GM12878 (cell line): Measurements from ENCODE around the gene COL4A1. TPM values are rescaled to one million over a fixed set of nuclear protein-coding genes. Genes with fewer than 3 reads are reported as not detected.

Experiments
- ATAC-seq: fragments of 200-7000 bp; cut with Tn5 transposase; 3 replicates; pipeline ENCODE4 v1.9.1; 2020; ENCODE audit warnings: mild to moderate bottlenecking, moderate library complexity
- BruUV-seq: library from RNA; stranded (reverse); fragments of 400-500 nt; replicated peaks from 2 replicates; lab custom pipeline; 2021; lab: Mats Ljungman, UMichigan
- CTCF ChIA-PET: fragments of 300-600 bp; sonication (Branson Sonifier 250); formaldehyde crosslinking; extraction: SDS; loops from one replicate; lab custom pipeline; 2021; ENCODE audit warnings: inconsistent platforms; lab: Yijun Ruan, JAX
- POLR2A ChIA-PET: fragments of 350-600 bp; formaldehyde crosslinking; extraction: SDS; loops from one replicate; lab custom pipeline; 2021; ENCODE audit warnings: inconsistent platforms; lab: Charles Lee
- RAD21 ChIA-PET: fragments of 300-600 bp; sonication (Branson Sonifier 250); formaldehyde crosslinking; loops from one replicate; lab custom pipeline; 2023; ENCODE audit warnings: antibody characterized with exemption; ENCODE audit not compliant: unreplicated experiment; lab: Charles Lee
- SMC1A ChIA-PET: fragments of 300-600 bp; sonication (Branson Sonifier 250); formaldehyde crosslinking; loops from one replicate; lab custom pipeline; 2023; ENCODE audit not compliant: unreplicated experiment, uncharacterized antibody; lab: Charles Lee
- DNase-seq: peaks from one replicate; pipeline ENCODE4 v3.0.0-alpha.2; 2011; ENCODE audit warnings: low read depth, low spot score
- FAIRE-seq: peaks from 3 replicates; lab custom pipeline; 2011; peaks lifted over from hg19 to GRCh38; lab: Jason Lieb, UNC
- H2AFZ ChIP-seq: 2 replicates; pipeline ENCODE4 v1.6.0; 2011; ENCODE audit warnings: low read depth, low read length, control low read depth; ENCODE audit not compliant: control insufficient read depth
- H3K27ac ChIP-seq: 2 replicates; pipeline ENCODE4 v1.5.1; 2011; ENCODE audit warnings: control low read depth; ENCODE audit not compliant: control insufficient read depth, insufficient read depth
- H3K27me3 ChIP-seq, 2 experiments: replicated peaks in 1 of 2; 2 replicates each; pipeline versions ENCODE4 v1.6.0 to v1.6.1; 2011; ENCODE audit warnings: low read length in 1 of 2; ENCODE audit not compliant: control insufficient read depth in 2 of 2, insufficient read depth in 2 of 2
- H3K36me3 ChIP-seq, 2 experiments: 2 replicates each; pipeline ENCODE4 v1.5.1; 2011; ENCODE audit warnings: low read length in 1 of 2; ENCODE audit not compliant: control insufficient read depth in 2 of 2, insufficient read depth in 2 of 2
- H3K4me1 ChIP-seq: 2 replicates; pipeline ENCODE4 v1.6.1; 2011; ENCODE audit warnings: mild to moderate bottlenecking, low read length, moderate library complexity, mixed read lengths; ENCODE audit not compliant: control insufficient read depth, insufficient read depth
- H3K4me2 ChIP-seq: 2 replicates; pipeline ENCODE4 v1.6.0; 2011; ENCODE audit warnings: control low read depth; ENCODE audit not compliant: control insufficient read depth, insufficient read depth
- H3K4me3 ChIP-seq: fragments of 200-600 bp; sonication (generic); 2 replicates; pipeline ENCODE4 v1.5.1; 2016
- H3K79me2 ChIP-seq: 2 replicates; pipeline ENCODE4 v1.6.0; 2011; ENCODE audit warnings: low read length; ENCODE audit not compliant: control insufficient read depth, insufficient read depth
- H3K9ac ChIP-seq: 2 replicates; pipeline ENCODE4 v1.8.0; 2011; ENCODE audit warnings: low read length, control low read depth, mixed read lengths; ENCODE audit not compliant: control insufficient read depth, insufficient read depth
- H3K9me3 ChIP-seq: replicated peaks from 3 replicates; pipeline ENCODE4 v1.5.1; 2011; ENCODE audit warnings: mild to moderate bottlenecking, low read length; ENCODE audit not compliant: control insufficient read depth, insufficient read depth
- H4K20me1 ChIP-seq: 2 replicates; pipeline ENCODE4 v1.6.0; 2011; ENCODE audit not compliant: control insufficient read depth, insufficient read depth
- BMI1 ChIP-seq: fragments of 450-650 bp; IDR thresholded peaks from 2 replicates; pipeline ENCODE4 v1.6.1; 2016; ENCODE audit warnings: mild to moderate bottlenecking, moderate library complexity, borderline replicate concordance
- CBX3 ChIP-seq: fragments of 200-600 bp; sonication (generic); IDR thresholded peaks from 2 replicates; pipeline ENCODE4 v1.6.1; 2016; ENCODE audit warnings: low read depth, borderline replicate concordance
- CEBPB ChIP-seq, 2 experiments: fragments of 150-350 bp in 1 of 2; IDR thresholded peaks; 2 replicates each; pipeline ENCODE4 v1.6.1; 2012 to 2014; ENCODE audit warnings: low read depth in 2 of 2, low read length in 2 of 2, borderline replicate concordance in 1 of 2, inconsistent platforms in 1 of 2
- CHD4 ChIP-seq: fragments of 200-600 bp; sonication (generic); IDR thresholded peaks from 2 replicates; pipeline ENCODE4 v1.6.1; 2016; ENCODE audit warnings: mild to moderate bottlenecking
- ETV6 ChIP-seq, 2 experiments: fragments of 450-650 bp in 1 of 2; IDR thresholded peaks in 1 of 2; conservative IDR thresholded peaks in 1 of 2; 2 replicates each; pipeline ENCODE4 v1.6.1; 2014; ENCODE audit warnings: antibody characterized with exemption in 1 of 2, borderline replicate concordance in 1 of 2, low read depth in 1 of 2, mild to moderate bottlenecking in 1 of 2, moderate library complexity in 1 of 2
- GABPA ChIP-seq: IDR thresholded peaks from 2 replicates; pipeline ENCODE4 v1.6.1; 2014; ENCODE audit warnings: antibody characterized with exemption, low read depth, mild to moderate bottlenecking, inconsistent platforms
- HDAC6 ChIP-seq: fragments of 200-600 bp; sonication (generic); IDR thresholded peaks from one replicate; pipeline ENCODE4 v1.8.0; 2017; ENCODE audit warnings: antibody characterized with exemption; ENCODE audit not compliant: unreplicated experiment
- IRF4 ChIP-seq: IDR thresholded peaks from 2 replicates; pipeline ENCODE4 v1.6.1; 2011; ENCODE audit warnings: low read depth, low read length
- JUND ChIP-seq: IDR thresholded peaks from 2 replicates; pipeline ENCODE4 v1.6.1; 2012; ENCODE audit warnings: low read depth, mild to moderate bottlenecking, low read length, improper control_type of control experiment, moderate library complexity
- KLF5 ChIP-seq: fragments of 450-650 bp; IDR thresholded peaks from 2 replicates; pipeline ENCODE4 v1.6.1; 2014; ENCODE audit warnings: mild to moderate bottlenecking; ENCODE audit not compliant: partially characterized antibody
- PML ChIP-seq: IDR thresholded peaks from 2 replicates; pipeline ENCODE4 v1.6.1; 2012; ENCODE audit warnings: low read length, inconsistent platforms
- SIN3A ChIP-seq: IDR thresholded peaks from 2 replicates; pipeline ENCODE4 v1.6.1; 2012; ENCODE audit warnings: low read depth, low read length, improper control_type of control experiment
- SIX5 ChIP-seq: IDR thresholded peaks from 2 replicates; pipeline ENCODE4 v1.6.1; 2011; ENCODE audit warnings: mild to moderate bottlenecking, low read depth, low read length, moderate library complexity; ENCODE audit not compliant: severe bottlenecking
- SREBF2 ChIP-seq: IDR thresholded peaks from 2 replicates; pipeline ENCODE4 v1.6.1; 2012; ENCODE audit warnings: mild to moderate bottlenecking, low read length
- ZBED1 ChIP-seq: IDR thresholded peaks from 2 replicates; pipeline ENCODE4 v1.6.1; 2016; ENCODE audit warnings: borderline replicate concordance
- WGBS: methylation state at CpG from one replicate; pipeline ENCODE4 v1.1.6; 2016; ENCODE audit warnings: low lambda C conversion rate; ENCODE audit not compliant: insufficient replicate concordance, insufficient coverage; ENCODE audit errors: missing lambda C conversion rate; 5-methylcytosine and 5-hydroxymethylcytosine counted together
- in situ Hi-C: fragments of 300-500 bp; cut with MboI; formaldehyde crosslinking; loops from 9 replicates; pipeline ENCODE4 v1.14.3; 2018; ENCODE audit warnings: mixed read lengths
- intact Hi-C: fragments of 100-400 bp; cut with micrococcal nuclease; formaldehyde crosslinking; loops from one replicate; pipeline ENCODE4 v1.14.2; 2022; ENCODE audit not compliant: unreplicated experiment
- polyA plus RNA-seq, 11 experiments: library from polyadenylated mRNA; depleted of rRNA in 4 of 11; unstranded in 6 of 11; stranded (reverse) in 5 of 11; fragments of >200 nt; fragmentation: Nextera tagmentation in 4 of 11; fragmentation: Illumina TruSeq in 1 of 11; extraction: Ambion mirVana in 4 of 11; extraction: Trizol in 1 of 11; gene quantifications; 1 replicate in 1 of 11; 2 replicates in 10 of 11; pipeline versions ENCODE4 v1.2.1 to v1.2.3, GENCODE V29; 2011 to 2016; ENCODE audit warnings: inconsistent platforms in 2 of 11, missing spikeins in 2 of 11, low read depth in 1 of 11
- total RNA-seq, 4 experiments: library from RNA; depleted of rRNA in 3 of 4; stranded (reverse); fragments of >200 nt in 3 of 4; fragmentation: Illumina TruSeq in 1 of 4; extraction: Trizol in 1 of 4; gene quantifications; 2 replicates each; pipeline versions ENCODE4 v1.2.1 to v1.2.3, GENCODE V29; 2013 to 2021
- TF ChIP-seq, protein P1 (sequence below): fragments of 150-350 bp; IDR thresholded peaks from 2 replicates; pipeline ENCODE4 v1.6.1; 2014; ENCODE audit warnings: mild to moderate bottlenecking, low read depth, low read length
- TF ChIP-seq, protein P2 (sequence below): IDR thresholded peaks from 2 replicates; pipeline ENCODE4 v1.6.1; 2011; ENCODE audit warnings: mild to moderate bottlenecking, low read depth, low read length, moderate library complexity; ENCODE audit not compliant: insufficient replicate concordance
- TF ChIP-seq, protein P3 (sequence below): IDR thresholded peaks from 2 replicates; pipeline ENCODE4 v1.6.1; 2012; ENCODE audit warnings: low read length, inconsistent platforms

COL4A1 gene
- total and polyA plus RNA-seq, 10 of the 15 experiments (the other 5 are each of a cell fraction or from before 2014, with no cell fraction given) = 0.07 to 0.31 (median 0.13) TPM; not detected in 6

DNA sequence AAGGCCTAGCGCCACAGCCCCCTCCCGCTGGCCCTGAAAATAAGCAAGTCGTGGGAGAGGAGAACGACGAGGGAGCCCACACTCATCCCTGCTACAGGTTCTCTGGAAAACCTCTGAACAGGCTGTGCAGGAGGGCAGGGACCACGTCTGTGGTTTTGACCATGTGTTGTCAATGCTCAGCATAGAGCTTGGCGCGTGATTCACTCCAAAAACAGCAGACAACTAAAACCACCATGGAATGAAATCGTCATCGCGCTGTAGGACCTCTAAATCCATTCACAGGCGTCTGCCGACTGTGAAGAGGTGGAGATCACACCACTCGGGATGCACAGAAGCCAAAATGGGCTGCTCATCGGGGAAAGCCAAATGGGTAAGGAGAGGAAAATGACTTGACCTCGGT is 121.3 kb downstream of the COL4A1 start:
- Histone ChIP-seq H3K9ac (no peak overlapping the region), H3K9me3 (no peaks in the 10 kb centered on the region), H3K4me2 (no peak overlapping the region), H3K79me2 (no peaks in the 10 kb centered on the region), H3K4me1 (no peaks in the 10 kb centered on the region), H3K36me3 (no peaks in the 10 kb centered on the region), H4K20me1 (no peaks in the 10 kb centered on the region), H3K27me3 (peaks cover 2 to 4% of the 10 kb centered on the region in 2 experiments; a peak in 2 of 4 replicates), H2AFZ (no peak overlapping the region), H3K4me3 (no peak overlapping the region), H3K27ac (no peak overlapping the region)
- ATAC-seq (no peak), FAIRE-seq (no peak), DNase-seq (no peak)
- TF ChIP-seq JUND (no peak), SIX5 (no peak), KLF5 (no peak), CBX3 (no peak), ZBED1 (no peak), HDAC6 (no peak), BMI1 (no peak), PML (no peak), GABPA (no peak), CEBPB (IDR thresholded peaks at IDR 0.05; ENCODE audit: borderline replicate concordance in 1 of 2, low read depth in 2 of 2, low read length in 2 of 2) (no peak), CHD4 (no peak), SREBF2 (no peak), SIN3A (no peak), ETV6 (conservative IDR thresholded peaks at IDR 0.05 in 1 of 2, IDR thresholded peaks at IDR 0.05 in 1 of 2; ENCODE audit: borderline replicate concordance in 1 of 2, low read depth in 1 of 2) (no peak), IRF4 (no peak)
- TF ChIP-seq, protein P1, sequence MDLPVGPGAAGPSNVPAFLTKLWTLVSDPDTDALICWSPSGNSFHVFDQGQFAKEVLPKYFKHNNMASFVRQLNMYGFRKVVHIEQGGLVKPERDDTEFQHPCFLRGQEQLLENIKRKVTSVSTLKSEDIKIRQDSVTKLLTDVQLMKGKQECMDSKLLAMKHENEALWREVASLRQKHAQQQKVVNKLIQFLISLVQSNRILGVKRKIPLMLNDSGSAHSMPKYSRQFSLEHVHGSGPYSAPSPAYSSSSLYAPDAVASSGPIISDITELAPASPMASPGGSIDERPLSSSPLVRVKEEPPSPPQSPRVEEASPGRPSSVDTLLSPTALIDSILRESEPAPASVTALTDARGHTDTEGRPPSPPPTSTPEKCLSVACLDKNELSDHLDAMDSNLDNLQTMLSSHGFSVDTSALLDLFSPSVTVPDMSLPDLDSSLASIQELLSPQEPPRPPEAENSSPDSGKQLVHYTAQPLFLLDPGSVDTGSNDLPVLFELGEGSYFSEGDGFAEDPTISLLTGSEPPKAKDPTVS = no peak
- TF ChIP-seq, protein P2, sequence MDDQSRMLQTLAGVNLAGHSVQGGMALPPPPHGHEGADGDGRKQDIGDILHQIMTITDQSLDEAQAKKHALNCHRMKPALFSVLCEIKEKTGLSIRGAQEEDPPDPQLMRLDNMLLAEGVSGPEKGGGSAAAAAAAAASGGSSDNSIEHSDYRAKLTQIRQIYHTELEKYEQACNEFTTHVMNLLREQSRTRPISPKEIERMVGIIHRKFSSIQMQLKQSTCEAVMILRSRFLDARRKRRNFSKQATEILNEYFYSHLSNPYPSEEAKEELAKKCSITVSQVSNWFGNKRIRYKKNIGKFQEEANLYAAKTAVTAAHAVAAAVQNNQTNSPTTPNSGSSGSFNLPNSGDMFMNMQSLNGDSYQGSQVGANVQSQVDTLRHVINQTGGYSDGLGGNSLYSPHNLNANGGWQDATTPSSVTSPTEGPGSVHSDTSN = no peak
- TF ChIP-seq, protein P3, sequence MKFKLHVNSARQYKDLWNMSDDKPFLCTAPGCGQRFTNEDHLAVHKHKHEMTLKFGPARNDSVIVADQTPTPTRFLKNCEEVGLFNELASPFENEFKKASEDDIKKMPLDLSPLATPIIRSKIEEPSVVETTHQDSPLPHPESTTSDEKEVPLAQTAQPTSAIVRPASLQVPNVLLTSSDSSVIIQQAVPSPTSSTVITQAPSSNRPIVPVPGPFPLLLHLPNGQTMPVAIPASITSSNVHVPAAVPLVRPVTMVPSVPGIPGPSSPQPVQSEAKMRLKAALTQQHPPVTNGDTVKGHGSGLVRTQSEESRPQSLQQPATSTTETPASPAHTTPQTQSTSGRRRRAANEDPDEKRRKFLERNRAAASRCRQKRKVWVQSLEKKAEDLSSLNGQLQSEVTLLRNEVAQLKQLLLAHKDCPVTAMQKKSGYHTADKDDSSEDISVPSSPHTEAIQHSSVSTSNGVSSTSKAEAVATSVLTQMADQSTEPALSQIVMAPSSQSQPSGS = no peak
- BruUV-seq = no TSS peak
- ChIA-PET CTCF (interaction anchor here (0.6 kb wide), 1 partner anchor 47 kb away, joined by 3 read pairs; no protein-coding TSS in a partner anchor), RAD21 (no interaction called here), POLR2A (no interaction called here), SMC1A (no interaction called here)
- intact Hi-C loops = no loop called here
- WGBS = 58% methylated on average over 16 of the region's 16 CpGs
- in situ Hi-C loops = no loop called here
